H1 (cell line): ENCODE results near the gene NEUROD1. TPM values are rescaled to one million over a fixed set of nuclear protein-coding genes. Genes with fewer than 3 reads are reported as not detected.
A peak's percentile ranks its signal among the peaks of the same experiment; 100 is the strongest.

Experiments used
- CTCF ChIA-PET: fragments of 300-600 bp; sonication (Branson Sonifier 250); formaldehyde crosslinking; loops from one replicate; lab custom pipeline; 2021; ENCODE audit not compliant: partially characterized antibody; lab: Charles Lee
- POLR2A ChIA-PET: fragments of 300-600 bp; sonication (Branson Sonifier 250); formaldehyde crosslinking; loops from one replicate; lab custom pipeline; 2021; ENCODE audit warnings: inconsistent platforms; ENCODE audit not compliant: partially characterized antibody; lab: Charles Lee
- DNase-seq, 2 experiments: peaks; one replicate each; pipeline versions ENCODE4 v3.0.0 to v3.0.0-alpha.2; 2010 to 2022; ENCODE audit warnings: low spot score in 2 of 2, low read depth in 1 of 2, mixed read lengths in 1 of 2
- FAIRE-seq: peaks from 2 replicates; lab custom pipeline; 2011; peaks lifted over from hg19 to GRCh38; lab: Jason Lieb, UNC
- H2AFZ ChIP-seq: 2 replicates; pipeline ENCODE4 v1.8.1; 2012; ENCODE audit warnings: low read length, inconsistent platforms
- H2AK5ac ChIP-seq: 2 replicates; pipeline ENCODE4 v1.6.1; 2013; ENCODE audit warnings: low read depth, low read length
- H2BK120ac ChIP-seq: replicated peaks from 2 replicates; pipeline ENCODE3; 2013; ENCODE audit warnings: low read depth, low read length, inconsistent platforms
- H2BK12ac ChIP-seq: 2 replicates; pipeline ENCODE4 v1.6.1; 2013; ENCODE audit warnings: low read depth, low read length
- H2BK15ac ChIP-seq: 2 replicates; pipeline ENCODE4 v1.6.1; 2013; ENCODE audit warnings: low read length
- H2BK20ac ChIP-seq: 2 replicates; pipeline ENCODE4 v1.6.1; 2013; ENCODE audit warnings: low read length
- H2BK5ac ChIP-seq: 2 replicates; pipeline ENCODE4 v1.6.1; 2013; ENCODE audit warnings: low read depth, low read length
- H3K14ac ChIP-seq: 2 replicates; pipeline ENCODE4 v1.6.1; 2013; ENCODE audit warnings: inconsistent platforms; ENCODE audit not compliant: insufficient read length
- H3K18ac ChIP-seq: 2 replicates; pipeline ENCODE4 v1.6.1; 2013; ENCODE audit warnings: low read length; ENCODE audit errors: extremely low read depth
- H3K23ac ChIP-seq: 2 replicates; pipeline ENCODE4 v1.6.1; 2013; ENCODE audit warnings: inconsistent platforms; ENCODE audit not compliant: insufficient read length
- H3K23me2 ChIP-seq: 2 replicates; pipeline ENCODE4 v1.6.1; 2013; ENCODE audit warnings: low read depth, low read length
- H3K27ac ChIP-seq: 2 replicates; pipeline ENCODE4 v1.6.1; 2011; ENCODE audit warnings: low read depth, low read length, inconsistent platforms
- H3K27me3 ChIP-seq, 4 experiments: replicated peaks in 1 of 4; 1 replicate in 1 of 4; 2 replicates in 3 of 4; pipeline versions ENCODE4 v1.6.1 to v1.8.1; 2011 to 2013; ENCODE audit warnings: low read length in 3 of 4, mild to moderate bottlenecking in 3 of 4, inconsistent platforms in 2 of 4, mixed read lengths in 2 of 4, moderate library complexity in 1 of 4; ENCODE audit not compliant: control insufficient read depth in 3 of 4, insufficient read depth in 3 of 4; ENCODE audit errors: extremely low read depth in 1 of 4
- H3K36me3 ChIP-seq, 4 experiments: 2 replicates each; pipeline versions ENCODE4 v1.6.1 to v1.8.1; 2011 to 2013; ENCODE audit warnings: mild to moderate bottlenecking in 4 of 4, low read length in 3 of 4, moderate library complexity in 2 of 4, control low read depth in 1 of 4, inconsistent platforms in 1 of 4; ENCODE audit not compliant: insufficient read depth in 4 of 4, control insufficient read depth in 2 of 4
- H3K4ac ChIP-seq: replicated peaks from 2 replicates; pipeline ENCODE3; 2013; ENCODE audit warnings: low read length, low read depth, mixed read lengths, inconsistent platforms; ENCODE audit not compliant: insufficient read length
- H3K4me1 ChIP-seq, 4 experiments: replicated peaks in 1 of 4; 1 replicate in 1 of 4; 2 replicates in 3 of 4; pipeline versions ENCODE4 v1.6.1 to v1.8.1; 2011 to 2013; ENCODE audit warnings: low read length in 3 of 4, inconsistent platforms in 2 of 4, mixed read lengths in 1 of 4; ENCODE audit not compliant: insufficient read depth in 4 of 4, control insufficient read depth in 3 of 4
- H3K4me2 ChIP-seq, 2 experiments: 2 replicates each; pipeline versions ENCODE4 v1.6.1 to v1.8.1; 2011 to 2013; ENCODE audit warnings: low read depth in 2 of 2, low read length in 2 of 2, control low read depth in 1 of 2, inconsistent platforms in 1 of 2, mild to moderate bottlenecking in 1 of 2; ENCODE audit not compliant: insufficient read depth in 1 of 2
- H3K4me3 ChIP-seq, 4 experiments: fragments of 200-600, 300-600 bp in 1 of 4; sonication (generic), shearing (Covaris generic), sonication (Bioruptor Twin) in 1 of 4; 2 replicates each; pipeline versions ENCODE4 v1.5.1 to v1.8.1; 2011 to 2016; ENCODE audit warnings: low read length in 4 of 4, low read depth in 3 of 4, control low read depth in 2 of 4, inconsistent platforms in 2 of 4, mild to moderate bottlenecking in 2 of 4, mixed read lengths in 1 of 4, moderate library complexity in 1 of 4; ENCODE audit not compliant: insufficient read depth in 2 of 4; ENCODE audit errors: extremely low read depth in 1 of 4
- H3K56ac ChIP-seq: replicated peaks from 2 replicates; pipeline ENCODE3; 2013; ENCODE audit warnings: low read depth, mild to moderate bottlenecking, mixed read lengths, low read length, inconsistent platforms; ENCODE audit not compliant: insufficient read length
- H3K79me1 ChIP-seq: 2 replicates; pipeline ENCODE4 v1.6.1; 2013; ENCODE audit warnings: low read depth, low read length, control low read depth
- H3K79me2 ChIP-seq, 2 experiments: 2 replicates each; pipeline versions ENCODE4 v1.6.1 to v1.8.1; 2012 to 2013; ENCODE audit warnings: low read length in 2 of 2, mild to moderate bottlenecking in 2 of 2, inconsistent platforms in 1 of 2; ENCODE audit not compliant: insufficient read depth in 2 of 2, control insufficient read depth in 1 of 2
- H3K9ac ChIP-seq, 4 experiments: replicated peaks in 1 of 4; 1 replicate in 1 of 4; 2 replicates in 3 of 4; pipeline versions ENCODE4 v1.6.1 to v1.8.1; 2011 to 2013; ENCODE audit warnings: low read depth in 3 of 4, low read length in 3 of 4, control low read depth in 2 of 4, mild to moderate bottlenecking in 2 of 4, moderate library complexity in 2 of 4, inconsistent platforms in 1 of 4; ENCODE audit errors: extremely low read depth in 1 of 4
- H3K9me3 ChIP-seq, 2 experiments: 2 replicates each; pipeline versions ENCODE4 v1.6.1 to v1.8.1; 2012 to 2013; ENCODE audit warnings: mild to moderate bottlenecking in 2 of 2, moderate library complexity in 2 of 2, control low read depth in 1 of 2, inconsistent platforms in 1 of 2, low read depth in 1 of 2, low read length in 1 of 2, mixed read lengths in 1 of 2; ENCODE audit not compliant: insufficient read depth in 2 of 2
- H4K20me1 ChIP-seq, 2 experiments: replicated peaks in 1 of 2; 2 replicates each; pipeline versions ENCODE3 to v1.8.1; 2011 to 2013; ENCODE audit warnings: inconsistent platforms in 2 of 2, low read length in 2 of 2, mild to moderate bottlenecking in 1 of 2; ENCODE audit not compliant: insufficient read depth in 2 of 2, control insufficient read depth in 1 of 2
- H4K5ac ChIP-seq: 2 replicates; pipeline ENCODE4 v1.6.1; 2013; ENCODE audit warnings: low read length, low read depth, mixed read lengths, inconsistent platforms; ENCODE audit not compliant: insufficient read length
- H4K8ac ChIP-seq: 2 replicates; pipeline ENCODE4 v1.8.0; 2013; ENCODE audit warnings: mild to moderate bottlenecking, moderate library complexity, low read length, inconsistent platforms; ENCODE audit not compliant: insufficient read depth; ENCODE audit errors: extremely low read depth
- H4K91ac ChIP-seq: replicated peaks from 2 replicates; pipeline ENCODE3; 2013; ENCODE audit warnings: low read length, mixed read lengths, inconsistent platforms; ENCODE audit not compliant: insufficient read length
- BCL11A ChIP-seq, 2 experiments: IDR thresholded peaks; one replicate each; pipeline ENCODE4 v1.6.1; 2011; ENCODE audit warnings: low read depth in 2 of 2, low read length in 2 of 2, mild to moderate bottlenecking in 2 of 2
- WGBS, 2 experiments: shearing (Covaris generic) in 1 of 2; methylation state at CpG; one replicate each; pipeline versions ENCODE4 v1.1.6 to v1.1.7; 2013 to 2015; ENCODE audit warnings: low lambda C conversion rate in 2 of 2, mixed read lengths in 2 of 2, inconsistent platforms in 1 of 2, low coverage in 1 of 2, missing lambda C conversion rate in 1 of 2; ENCODE audit not compliant: insufficient replicate concordance in 2 of 2, insufficient coverage in 1 of 2, insufficient read length in 1 of 2; ENCODE audit errors: extremely low coverage in 1 of 2, missing lambda C conversion rate in 1 of 2; 5-methylcytosine and 5-hydroxymethylcytosine counted together
- polyA plus RNA-seq, 7 experiments: library from polyadenylated mRNA; depleted of rRNA in 3 of 7; stranded (reverse) in 5 of 7; unstranded in 2 of 7; fragments of >200 nt in 5 of 7; fragments of 200-250 nt in 2 of 7; gene quantifications; 1 replicate in 5 of 7; 2 replicates in 1 of 7; 4 replicates in 1 of 7; pipeline versions ENCODE4 v1.2.1 to v1.2.3, GENCODE V29; 2011 to 2013; ENCODE audit warnings: missing spikeins in 2 of 7, mixed read lengths in 2 of 7
- total RNA-seq: library from RNA; stranded (reverse); fragmentation: NEBNext Ultra II Directional; extraction: Animal tissue kit (Norgen Biotek cat#: 25700); gene quantifications from 2 replicates; pipeline ENCODE4 v1.2.1, GENCODE V29; 2021

The NEUROD1 gene
- total and polyA plus RNA-seq, 2 of the 8 experiments (the other 6 are each of a cell fraction or from before 2014, with no cell fraction given), result 0.08 TPM; not detected in 1

- H2BK120ac ChIP-seq, result no peak overlapping the region
- WGBS, 2 experiments, result 20% methylated on average over 21 of the region's 21 CpGs; no CpG with 5 or more reads in 1 of the 2 experiments
- FAIRE-seq, result peak; percentile 63
- no peak overlapping the region for H3K56ac ChIP-seq
- peaks cover 15 to 40% (median 21%) of the 10 kb centered on the region in 4 experiments for H3K4me1 ChIP-seq
- peak overlapping the region; percentile 87 to 100 for H3K4me2 ChIP-seq
- H2BK5ac ChIP-seq, result no peak overlapping the region
- POLR2A ChIA-PET, result interaction anchor here (0.6 to 1.4 kb wide), 2 partner anchors 27 to 36 kb away, joined by 3 read pairs; no protein-coding TSS in a partner anchor
- H3K23me2 ChIP-seq, result peaks cover 14% of the 10 kb centered on the region; the same call in 1 of the 2 replicates
- H4K8ac ChIP-seq, result no peak overlapping the region
- H3K4ac ChIP-seq, result no peak overlapping the region
- peak overlapping the region in 1 of 4 experiments; percentile 1; a peak in 2 of 8 replicates for H3K4me3 ChIP-seq
- H3K79me1 ChIP-seq, result no peaks in the 10 kb centered on the region
- H3K9me3 ChIP-seq, result no peaks in the 10 kb centered on the region
- no peak overlapping the region for H2BK20ac ChIP-seq
- no peak overlapping the region for H4K91ac ChIP-seq
- H4K20me1 ChIP-seq, result peaks cover 13 to 27% of the 10 kb centered on the region in 2 experiments
- H2BK12ac ChIP-seq, result peak overlapping the region; percentile 88; the same call in 1 of the 2 replicates
- H2AK5ac ChIP-seq, result peak overlapping the region; percentile 97; the same call in 1 of the 2 replicates
- no peak overlapping the region for H3K27ac ChIP-seq
- H3K18ac ChIP-seq, result no peak overlapping the region
- H2AFZ ChIP-seq, result no peak overlapping the region
- no peaks in the 10 kb centered on the region for H3K36me3 ChIP-seq
- no peak overlapping the region for H4K5ac ChIP-seq
- CTCF ChIA-PET, result interaction anchor here (1.2 to 3.6 kb wide), 2 partner anchors 12 to 28 kb away, joined by 3 to 16 read pairs; partner anchors contain the start of gene CERKL
- peak in 1 of 2 experiments; percentile 53 for DNase-seq
- H3K79me2 ChIP-seq, result no peaks in the 10 kb centered on the region
- peaks cover 51 to 75% (median 63%) of the 10 kb centered on the region in 4 experiments for H3K27me3 ChIP-seq
- H2BK15ac ChIP-seq, result no peak overlapping the region
- H3K23ac ChIP-seq, result no peak overlapping the region
- no peak overlapping the region for H3K14ac ChIP-seq
- no peak overlapping the region for H3K9ac ChIP-seq
- TF ChIP-seq BCL11A (IDR thresholded peaks at IDR 0.05; ENCODE audit: low read depth in 2 of 2, low read length in 2 of 2), result no peak
These were observed 4.9 kb upstream of the NEUROD1 start for GRCh38 chr2:181685150-181685688.
